ENCODE measurements around the gene ABCC4.
"Not testable (repeated sequence)": the region's sequence is repeated elsewhere in the genome, so short reads cannot be mapped to it uniquely, and the experiment has no call there.

Gene ABCC4

GRCh38 chr13:95197548-95197947 lies 103.7 kb downstream of the ABCC4 start:
- no peak for TF ChIP-seq CTCF (IDR thresholded peaks at IDR 0.05)
- Histone ChIP-seq H3K27me3 (no peaks in the 10 kb centered on the region), H3K4me3 (no peak overlapping the region), H3K4me1 (no peaks in the 10 kb centered on the region), H3K27ac (no peak overlapping the region), H3K9me3 (no peaks in the 10 kb centered on the region), H3K36me3 (no peaks in the 10 kb centered on the region)
- intact Hi-C loops (cut with DNase I; ENCODE audit: low total_unique reads): no loop called here
- no peak for DNase-seq

DNA sequence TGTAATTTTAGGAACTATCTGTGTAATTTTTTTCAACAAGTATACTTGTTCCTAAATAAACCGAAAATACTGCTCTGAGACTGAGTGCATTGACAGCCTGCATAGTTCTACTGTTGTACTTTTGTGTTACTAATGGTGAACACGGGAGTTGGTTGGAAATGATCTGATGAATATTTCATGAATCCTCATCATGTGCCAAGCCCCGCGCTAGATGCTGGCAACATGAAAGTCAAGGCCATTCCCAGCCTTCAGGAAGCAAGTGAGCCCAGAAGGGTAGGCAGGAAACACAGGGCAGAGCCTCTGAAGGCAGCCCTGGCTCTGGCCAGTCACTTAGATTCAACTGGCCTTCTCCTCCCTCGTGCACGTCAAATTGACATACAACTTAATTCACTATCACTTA lies 106.1 kb downstream of the ABCC4 start:
- no peak for DNase-seq
- Histone ChIP-seq H3K27ac (no peak overlapping the region), H3K36me3 (no peaks in the 10 kb centered on the region), H3K4me1 (no peaks in the 10 kb centered on the region), H3K4me3 (no peak overlapping the region), H3K9me3 (no peaks in the 10 kb centered on the region), H3K27me3 (no peaks in the 10 kb centered on the region)
- intact Hi-C loops (cut with DNase I; ENCODE audit: low total_unique reads): no loop called here
- TF ChIP-seq CTCF (IDR thresholded peaks at IDR 0.05): no peak

GRCh38 chr13:95193509-95194230 lies 107.6 kb downstream of the ABCC4 start:
- Histone ChIP-seq H3K27ac (no peak overlapping the region), H3K36me3 (no peaks in the 10 kb centered on the region), H3K27me3 (no peaks in the 10 kb centered on the region), H3K4me3 (no peak overlapping the region), H3K9me3 (no peaks in the 10 kb centered on the region), H3K4me1 (no peaks in the 10 kb centered on the region)
- intact Hi-C loops (cut with DNase I; ENCODE audit: low total_unique reads): loop anchor here (5.0 kb wide), 1 partner anchor 189 kb away; no protein-coding TSS in a partner anchor
- DNase-seq: no peak
- no peak for TF ChIP-seq CTCF (IDR thresholded peaks at IDR 0.05)

- Histone ChIP-seq H3K4me1 (no peaks in the 10 kb centered on the region), H3K36me3 (no peaks in the 10 kb centered on the region), H3K27me3 (no peaks in the 10 kb centered on the region), H3K27ac (no peak overlapping the region), H3K9me3 (no peaks in the 10 kb centered on the region), H3K4me3 (no peak overlapping the region)
- DNase-seq: no peak
- intact Hi-C loops (cut with DNase I; ENCODE audit: low total_unique reads): loop anchor here (5.0 kb wide), 1 partner anchor 189 kb away; no protein-coding TSS in a partner anchor
- no peak for TF ChIP-seq CTCF (IDR thresholded peaks at IDR 0.05)
Observed at GRCh38 chr13:95192998-95193397, 108.3 kb downstream of the ABCC4 start.

GRCh38 chr13:95192564-95192945 lies 108.7 kb downstream of the ABCC4 start:
- DNase-seq, H3K4me1 ChIP-seq, H3K9me3 ChIP-seq, H3K36me3 ChIP-seq, H3K4me3 ChIP-seq, H3K27me3 ChIP-seq, H3K27ac ChIP-seq: not testable (repeated sequence)
- intact Hi-C loops (cut with DNase I; ENCODE audit: low total_unique reads): loop anchor here (5.0 kb wide), 1 partner anchor 190 kb away; no protein-coding TSS in a partner anchor

DNA sequence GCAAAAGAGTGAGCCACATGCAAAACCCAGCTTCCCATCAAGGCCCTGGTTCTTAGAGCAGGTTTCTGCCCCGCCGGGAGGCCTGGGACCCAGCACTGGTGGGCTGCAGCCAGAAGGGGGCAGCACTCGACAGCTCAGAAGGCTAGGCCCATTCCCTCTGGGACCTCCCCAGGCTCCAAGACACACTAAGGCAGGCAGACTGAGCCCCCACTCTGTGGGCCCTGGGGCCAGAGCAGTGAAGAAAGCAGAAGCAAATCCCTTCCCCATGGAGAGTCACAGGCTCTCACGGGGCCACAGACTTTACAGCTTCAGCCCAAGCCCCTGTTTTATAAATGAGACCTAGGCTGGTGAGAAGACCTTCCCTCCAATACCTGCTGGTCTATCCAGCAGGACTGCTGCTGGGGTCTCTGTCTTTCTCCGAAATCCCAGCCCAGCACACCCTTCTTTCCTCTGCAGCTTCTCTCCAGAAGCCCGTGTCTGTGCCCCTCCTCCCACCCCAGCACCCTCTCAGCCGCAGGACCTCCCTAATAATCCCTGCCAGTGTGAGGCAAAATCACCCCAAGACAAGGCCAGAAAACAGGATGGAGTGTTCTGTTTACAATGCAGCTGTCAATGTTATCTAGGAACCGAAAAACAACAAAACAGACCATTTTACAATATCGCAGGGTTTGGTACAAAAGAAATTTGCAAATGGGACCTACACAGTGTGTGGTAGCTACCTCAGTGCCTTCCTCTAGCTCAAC lies 109.3 kb downstream of the ABCC4 start:
- no peaks in the 10 kb centered on the region for H3K9me3 ChIP-seq
- H3K4me3 ChIP-seq: no peak overlapping the region
- intact Hi-C loops (cut with DNase I; ENCODE audit: low total_unique reads): loop anchor here (1.0 to 5.0 kb wide), 2 partner anchors 190 to 211 kb away; no protein-coding TSS in a partner anchor
- DNase-seq: peak; percentile 62 to 79
- H3K4me1 ChIP-seq: no peaks in the 10 kb centered on the region
- H3K27me3 ChIP-seq: no peaks in the 10 kb centered on the region
- H3K27ac ChIP-seq: no peak overlapping the region
- no peaks in the 10 kb centered on the region for H3K36me3 ChIP-seq
- TF ChIP-seq CTCF (IDR thresholded peaks at IDR 0.05): peak; percentile 38 to 50

Measured in tibial artery (tissue), 4 donors.